D721Med (cell line): Measurements from ENCODE around the gene RXRB.
A peak's percentile ranks its signal among the peaks of the same experiment; 100 is the strongest.

Experiments
- DNase-seq: peaks from one replicate; pipeline ENCODE4 v3.0.0; 2011; ENCODE audit warnings: low spot score; ENCODE audit not compliant: insufficient read length
- FAIRE-seq: peaks from 2 replicates; lab custom pipeline; 2011; peaks lifted over from hg19 to GRCh38; lab: Jason Lieb, UNC
- CTCF ChIP-seq: IDR thresholded peaks from 2 replicates; pipeline ENCODE4 v1.5.1; 2012; ENCODE audit warnings: mild to moderate bottlenecking, control low read depth; ENCODE audit not compliant: insufficient read depth; ENCODE audit errors: missing control alignments

RXRB gene

GRCh38 chr6:33205191-33206026, 4.9 kb upstream of the RXRB start:
- FAIRE-seq (no peak), DNase-seq (no peak)
- no peak for TF ChIP-seq CTCF

- TF ChIP-seq CTCF, result no peak
- DNase-seq, result peak; percentile 99
- FAIRE-seq, result no peak
These were observed 4.1 kb upstream of the RXRB start, which contains the start of gene HSD17B8 for GRCh38 chr6:33204415-33205190. TSS of gene HSD17B8 (plus strand) at chr6:33204655. CDS start at chr6:33204669, 14 bp downstream.

GRCh38 chr6:33204165-33204414, 3.6 kb upstream of the RXRB start:
- no peak for TF ChIP-seq CTCF
- DNase-seq, result no peak
- no peak for FAIRE-seq

GRCh38 chr6:33203443-33204164, 3.1 kb upstream of the RXRB start:
- no peak for DNase-seq
- no peak for FAIRE-seq
- TF ChIP-seq CTCF, result no peak

GRCh38 chr6:33202799-33203198, 2.3 kb upstream of the RXRB start:
- DNase-seq (no peak), FAIRE-seq (no peak)
- TF ChIP-seq CTCF, result no peak

GRCh38 chr6:33201935-33202334, 1.5 kb upstream of the RXRB start:
- FAIRE-seq (no peak), DNase-seq (no peak)
- no peak for TF ChIP-seq CTCF
